K562 treated with DMSO at 1 percent for 12 hours (cell line): ENCODE data around the gene FBXO36. TPM values are rescaled to one million over a fixed set of nuclear protein-coding genes. Genes with fewer than 3 reads are reported as not detected.

ENCODE experiments used
- total RNA-seq: library from RNA; unstranded; fragments of 300-600 nt; gene quantifications from 2 replicates; pipeline ENCODE4 v1.2.3, GENCODE V29; 2022; ENCODE audit not compliant: insufficient read depth

FBXO36 gene
- total RNA-seq, result not detected in 2 replicates

GRCh38 chr2:229922449-229923386, at the start of gene FBXO36:
TSS of gene FBXO36 (plus strand) at chr2:229922503. CDS start at chr2:229922514, 11 bp downstream.

GRCh38 chr2:229921892-229922448, 333 bp upstream of the FBXO36 start, which contains the start of gene TRIP12:
TSS of gene TRIP12 (minus strand) at chr2:229922009. CDS start at chr2:229880079, 41,930 bp downstream.

Other genes starting within 250 kb of the FBXO36 start
- not detected in 2 replicates for gene DNER, start 207.9 kb upstream of the FBXO36 start, total RNA-seq
- gene TRIP12, start 494 bp upstream of the FBXO36 start, total RNA-seq, result 14.4 and 62.4 TPM in 2 replicates
- not detected in 2 replicates for gene SLC16A14, start 146.4 kb downstream of the FBXO36 start, total RNA-seq